Left hindlimb (tissue), 1 donor: ENCODE results near the gene CRACR2B.
A peak's percentile ranks its signal among the peaks of the same experiment; 100 is the strongest.

ENCODE experiments used
- DNase-seq: peaks from one replicate; pipeline ENCODE4 v3.0.0-alpha.2; 2018

CRACR2B gene

DNA sequence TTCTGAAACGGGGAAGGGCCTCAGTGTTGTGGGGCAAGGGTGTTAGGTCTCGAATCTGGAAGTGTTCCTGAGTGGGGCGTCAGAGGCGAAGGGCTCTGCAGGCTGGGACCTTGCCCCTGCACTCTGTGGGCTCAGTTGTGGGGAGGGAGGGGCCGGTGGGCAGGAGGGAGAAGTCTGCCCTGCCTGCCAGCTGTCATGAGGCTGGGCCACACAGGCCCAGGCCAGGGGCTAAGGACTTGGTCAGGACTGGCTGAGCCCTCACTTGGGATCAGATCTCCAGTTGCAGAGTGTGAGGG is at the start of gene CRACR2B:
CRACR2B (plus strand) TSS at position 23 of the 296 bp plus-strand sequence. CDS start 689 bp downstream, outside the sequence.
- DNase-seq: no peak

DNA sequence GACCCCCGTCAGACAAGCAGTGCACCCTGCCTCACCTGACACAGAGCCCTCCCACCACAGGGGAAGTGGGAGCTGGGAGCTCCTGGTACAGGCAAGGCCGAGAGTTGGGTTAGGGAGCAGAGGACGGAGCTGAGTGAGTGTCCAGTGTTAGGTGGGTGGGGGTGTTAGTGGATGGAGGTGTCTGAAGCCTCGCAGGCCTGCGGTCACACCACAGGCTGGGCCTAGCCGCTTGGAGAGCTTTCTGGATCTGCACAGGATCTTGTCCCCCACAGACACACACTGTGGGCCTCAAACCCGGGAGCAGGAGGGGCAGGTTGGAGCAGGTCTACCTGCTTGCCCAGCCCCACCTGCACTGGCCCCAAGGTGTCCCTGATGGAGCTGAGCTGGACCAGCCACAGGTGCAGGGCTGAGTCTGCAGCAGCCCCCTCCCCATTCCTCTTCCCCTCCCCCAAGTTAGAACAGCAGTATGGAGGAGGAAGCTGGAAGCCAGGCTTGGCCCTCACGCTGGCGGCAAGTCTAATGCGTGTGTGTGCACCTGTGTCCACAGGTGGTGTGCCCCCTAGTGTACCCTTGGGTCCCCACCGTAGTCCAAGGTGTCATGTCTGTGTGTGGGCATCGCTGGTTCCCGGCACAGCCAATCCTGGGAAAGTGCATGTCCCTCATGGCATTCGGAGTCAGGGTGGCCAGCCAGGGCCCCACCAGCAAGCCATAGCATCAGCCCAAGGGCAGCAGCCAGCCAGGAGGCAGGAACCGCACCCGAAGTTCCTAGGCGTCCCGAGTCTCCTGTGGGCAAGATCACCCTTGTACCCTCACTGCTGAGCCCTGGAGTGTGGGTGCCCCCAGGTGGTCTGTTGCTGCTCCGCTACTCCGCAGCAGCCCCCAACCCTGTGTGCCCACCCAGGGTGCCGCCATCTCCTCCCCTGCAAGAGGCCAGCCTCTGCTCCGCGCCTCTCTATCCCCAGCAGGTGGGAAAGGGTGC is 48.5 kb upstream of the CRACR2B start:
- peak; percentile 29 for DNase-seq

DNA sequence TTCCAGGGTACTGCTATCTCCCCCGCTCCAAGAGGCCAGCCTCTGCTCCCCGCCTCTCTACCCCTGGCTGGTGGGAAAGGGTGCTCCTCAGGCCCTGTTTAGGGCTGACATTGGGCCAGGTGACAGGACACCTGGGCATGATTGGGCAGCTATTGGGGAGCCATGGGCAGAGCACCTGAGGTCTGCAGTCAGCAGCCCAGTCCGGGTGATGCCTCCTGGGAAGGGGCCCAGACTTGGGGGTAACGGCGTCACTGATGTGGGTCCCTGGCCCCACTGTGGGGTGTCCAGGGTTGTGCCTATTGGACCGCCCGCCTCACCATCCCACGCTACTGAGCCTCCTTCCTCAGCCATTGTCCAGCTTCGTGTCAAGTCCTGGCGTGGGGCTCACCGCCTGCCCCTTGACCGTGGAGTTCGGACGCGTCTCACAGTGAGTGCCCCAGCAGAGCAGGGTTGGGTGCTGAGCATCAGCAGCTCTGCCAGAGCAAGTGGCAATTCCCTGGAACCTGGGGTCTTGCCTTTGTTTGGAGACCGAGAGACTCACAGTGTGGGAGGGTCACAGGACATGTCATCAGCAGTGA is 47.7 kb upstream of the CRACR2B start:
- no peak for DNase-seq

DNA sequence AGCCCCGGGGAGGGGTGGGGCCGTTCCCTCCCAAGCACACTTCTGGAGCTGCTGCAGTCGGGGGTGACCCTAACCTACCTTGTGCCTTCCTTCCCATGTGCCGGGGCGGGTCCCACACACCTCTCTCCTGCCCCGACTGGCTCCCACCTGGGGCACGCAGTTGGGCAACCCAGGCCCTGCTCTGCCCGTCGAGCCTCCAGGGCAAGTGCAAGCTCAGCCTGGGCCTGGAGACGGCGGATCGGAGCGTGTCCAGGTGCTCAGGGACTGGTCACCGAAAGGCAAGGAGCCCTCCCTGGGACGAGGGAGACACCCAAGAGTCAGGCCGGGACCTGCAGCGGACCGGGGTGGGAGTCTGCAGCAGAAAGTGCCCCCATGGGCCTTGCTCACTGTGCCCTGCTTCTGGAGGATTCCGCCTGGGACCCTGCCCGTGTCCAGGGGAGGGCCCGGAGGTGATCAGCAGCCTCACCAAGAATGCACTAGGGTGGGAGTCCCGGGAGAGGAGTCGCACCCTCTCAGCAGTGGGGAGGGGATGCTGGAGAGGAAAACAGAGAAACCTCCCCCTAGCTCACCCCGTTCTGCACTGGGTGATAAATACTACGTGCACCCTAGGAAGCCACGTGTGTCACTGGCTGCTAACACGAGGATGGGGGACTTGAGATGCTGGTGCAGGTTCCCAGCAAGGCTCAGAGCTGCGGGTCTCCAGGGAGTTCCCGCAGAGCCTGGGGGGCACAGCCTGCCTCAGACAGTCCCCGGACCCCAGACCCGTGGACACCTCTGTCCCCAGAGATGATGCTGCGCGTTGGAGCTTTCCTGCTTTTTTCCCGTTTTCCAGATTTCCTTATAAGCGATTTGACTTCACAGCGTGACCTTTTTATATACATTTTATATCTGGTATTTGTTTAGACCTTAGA is 45.2 kb upstream of the CRACR2B start:
- no peak for DNase-seq

DNA sequence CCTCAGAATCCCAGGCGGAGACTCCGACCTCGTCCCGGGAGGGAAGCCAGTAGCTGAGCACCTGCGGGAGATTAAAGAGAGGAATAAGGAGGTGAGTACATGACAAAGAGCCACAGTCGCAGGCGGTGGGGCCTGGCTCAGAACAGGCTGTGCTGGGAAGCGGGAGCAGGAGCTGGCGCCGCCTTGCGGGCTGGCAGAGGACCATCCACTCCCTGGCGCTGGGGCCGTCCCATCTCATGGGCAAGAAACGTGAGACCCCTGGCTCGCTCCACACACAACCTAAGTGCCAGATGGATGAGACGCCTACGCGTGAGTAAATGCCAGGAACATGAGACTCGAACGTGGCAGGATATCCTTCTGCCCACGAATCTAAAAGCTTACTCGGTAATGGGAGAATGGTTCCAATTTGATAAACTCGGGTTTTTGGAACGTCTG is 44.1 kb upstream of the CRACR2B start:
- DNase-seq: peak; percentile 90

DNA sequence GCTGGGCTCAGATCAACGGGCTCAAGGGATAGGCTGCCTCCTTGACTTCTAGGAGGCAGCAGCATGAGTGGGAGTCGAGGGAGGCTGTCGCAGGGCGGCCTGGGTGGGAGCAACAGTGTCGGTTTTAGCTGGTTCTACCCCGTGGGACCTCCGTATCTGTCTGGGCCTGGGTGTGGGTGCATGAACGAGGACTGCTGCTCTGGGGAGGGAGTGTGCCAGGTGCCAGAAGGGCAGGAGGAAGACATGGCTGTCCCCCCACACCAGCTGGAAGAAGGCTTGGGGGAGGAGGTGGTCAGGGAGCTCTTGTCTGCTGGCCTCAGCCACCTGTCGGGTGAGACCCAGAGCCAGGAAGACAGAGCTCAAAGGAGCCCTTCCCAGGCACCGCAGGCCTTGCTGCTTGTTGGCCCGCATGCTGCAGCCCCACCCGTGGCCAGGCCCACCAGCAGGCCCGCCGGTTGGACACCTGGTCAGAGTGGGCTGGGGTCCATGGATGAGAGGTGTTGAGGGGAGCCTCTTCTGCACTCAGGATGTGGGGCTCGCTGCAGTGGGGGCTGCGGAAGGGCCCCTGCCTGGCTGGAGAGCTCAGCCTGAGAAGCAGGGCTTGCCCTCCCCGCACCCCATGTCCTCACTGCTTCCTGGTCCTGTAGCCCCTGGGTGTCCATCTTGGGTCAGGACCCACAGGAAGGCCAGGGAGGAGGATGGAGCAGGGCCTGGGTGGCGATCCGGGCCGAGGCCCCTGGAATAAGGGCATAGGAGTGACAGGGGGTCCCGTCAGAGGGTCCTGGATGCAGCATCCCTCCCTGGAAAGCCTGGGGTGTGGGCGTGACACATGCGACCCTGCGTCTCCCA is 41.3 kb upstream of the CRACR2B start:
- no peak for DNase-seq

DNA sequence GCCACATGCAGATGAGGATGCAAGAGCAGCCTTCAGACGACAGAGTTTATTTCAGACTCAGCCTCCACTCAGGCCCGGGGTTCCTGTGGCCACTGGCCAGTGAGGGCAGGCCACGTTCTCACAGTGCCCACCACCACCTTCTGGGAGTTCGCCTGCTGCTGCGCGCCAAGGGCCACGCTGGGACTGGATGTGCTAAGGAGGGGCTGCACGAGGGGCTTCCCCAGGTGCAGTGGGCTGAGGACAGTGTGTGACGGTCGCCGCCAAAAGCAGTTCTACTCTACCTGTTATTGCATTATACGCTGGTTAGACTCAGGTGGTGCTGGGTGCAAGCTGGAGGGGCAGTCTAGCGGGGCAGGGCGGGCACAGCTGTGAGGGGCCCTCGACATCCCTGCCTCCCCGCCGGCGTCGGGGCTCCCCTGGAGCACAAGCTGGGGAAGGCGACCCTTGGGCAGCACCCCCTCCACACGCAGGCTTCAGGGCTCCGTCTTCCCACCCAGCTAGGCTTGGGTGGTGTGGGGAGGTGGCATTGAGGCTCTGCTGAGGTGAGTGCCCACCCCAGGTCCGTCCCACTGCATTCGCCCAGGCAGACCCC is 40.5 kb upstream of the CRACR2B start:
- no peak for DNase-seq

DNA sequence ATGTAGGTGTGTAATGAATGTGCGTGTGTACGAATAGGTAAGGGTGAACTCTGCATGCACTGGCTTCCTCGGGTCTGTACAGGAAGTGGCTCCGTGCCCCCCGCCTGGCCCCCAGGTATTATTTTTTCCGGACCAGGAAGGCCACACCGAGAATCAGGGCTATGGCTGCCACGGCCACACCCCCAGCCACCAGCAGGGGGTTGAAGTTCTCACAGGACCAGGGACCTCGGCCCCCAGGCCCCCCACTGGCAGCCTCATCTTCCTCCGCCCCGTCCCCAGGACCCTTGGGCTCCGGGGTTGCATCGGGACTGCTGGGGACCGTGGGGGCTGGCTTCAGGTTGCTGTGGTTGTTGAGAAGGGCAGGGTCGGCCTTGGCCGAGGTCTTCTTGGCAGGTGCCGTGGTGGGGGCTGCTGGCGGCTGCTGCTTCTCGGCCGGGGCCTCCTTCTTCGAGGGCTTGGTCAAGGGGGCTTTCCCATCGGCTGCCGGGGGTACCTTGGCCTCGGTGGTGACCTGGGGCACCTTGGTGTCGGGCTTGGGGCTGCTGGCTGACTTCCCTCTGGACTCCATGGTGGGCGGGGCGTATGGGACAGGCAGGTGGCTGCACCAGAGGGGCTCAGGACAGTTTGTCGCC is 39.6 kb upstream of the CRACR2B start:
- DNase-seq: no peak

DNA sequence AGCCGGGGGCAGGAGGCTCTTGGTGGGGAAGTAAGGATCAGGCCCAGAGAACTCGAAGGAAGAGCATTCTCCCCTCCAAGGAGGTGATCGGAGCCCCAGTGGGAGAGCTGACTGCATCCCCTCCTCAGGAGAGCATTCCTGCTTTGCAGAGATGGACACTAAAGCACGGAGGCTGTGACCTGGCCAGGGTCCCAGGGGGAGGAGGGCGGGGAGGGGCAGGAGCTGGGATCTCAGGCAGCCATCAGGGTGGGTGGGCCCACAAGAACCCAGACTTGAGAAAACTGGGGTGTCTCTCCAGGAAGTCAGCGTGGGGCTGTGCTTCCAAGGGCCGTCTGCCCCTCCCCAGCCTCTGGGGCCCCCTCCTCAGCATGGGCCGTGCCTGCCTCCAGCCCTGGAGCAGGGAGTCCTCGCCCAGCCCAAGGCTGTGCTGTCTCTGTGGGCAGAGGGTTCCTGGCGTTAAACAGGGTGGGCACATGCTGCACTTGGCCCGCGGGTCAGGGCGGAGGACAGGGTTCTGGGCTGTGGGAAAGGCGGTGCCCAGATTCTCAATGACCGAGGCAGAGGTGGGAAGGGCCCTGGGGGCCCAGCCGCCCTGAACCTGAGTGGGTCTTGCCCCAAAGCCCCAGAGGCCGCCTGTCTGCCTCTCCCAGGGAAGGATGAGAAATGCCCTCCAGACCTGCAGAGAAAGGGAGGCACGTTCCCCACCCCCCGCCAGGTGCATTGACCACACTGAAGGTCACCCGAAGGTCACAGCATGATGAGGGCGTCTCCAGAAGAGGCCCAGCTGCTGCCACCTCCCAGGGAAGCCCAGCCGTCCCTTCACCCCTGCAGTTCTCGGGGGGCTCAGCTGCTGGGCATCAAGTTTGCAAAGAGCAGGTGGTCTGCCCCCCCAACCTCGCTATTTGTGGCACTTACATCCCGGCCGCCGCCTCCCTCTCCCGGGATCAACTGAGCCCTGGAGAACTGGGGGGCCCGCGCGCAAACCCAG is 38.5 kb upstream of the CRACR2B start:
- DNase-seq: no peak

DNA sequence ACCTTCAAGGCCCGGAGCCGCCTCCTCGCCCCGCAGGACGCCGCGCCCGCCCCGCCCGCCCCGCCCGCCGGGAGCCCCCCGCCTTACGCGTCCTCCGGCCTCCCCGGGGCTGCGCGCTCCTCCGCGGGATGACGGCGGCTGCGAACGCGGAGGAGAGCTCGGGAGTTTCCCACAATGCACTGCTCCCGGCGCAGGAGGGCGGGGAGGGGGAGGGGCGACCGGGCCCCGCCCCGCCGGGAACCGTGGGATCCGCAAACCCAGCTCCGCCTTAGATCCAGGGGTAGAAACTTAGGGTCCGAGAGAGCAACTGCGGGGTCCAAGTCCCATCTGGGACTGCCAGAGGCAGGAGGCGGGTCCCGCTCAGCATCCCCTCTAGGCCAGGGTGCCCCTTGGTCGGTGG is 37.8 kb upstream of the CRACR2B start, which contains the start of gene CEND1:
CEND1 (minus strand) TSS at position 148 of the 400 bp plus-strand sequence. CDS start 1,514 bp downstream, outside the sequence.
- DNase-seq: no peak

DNA sequence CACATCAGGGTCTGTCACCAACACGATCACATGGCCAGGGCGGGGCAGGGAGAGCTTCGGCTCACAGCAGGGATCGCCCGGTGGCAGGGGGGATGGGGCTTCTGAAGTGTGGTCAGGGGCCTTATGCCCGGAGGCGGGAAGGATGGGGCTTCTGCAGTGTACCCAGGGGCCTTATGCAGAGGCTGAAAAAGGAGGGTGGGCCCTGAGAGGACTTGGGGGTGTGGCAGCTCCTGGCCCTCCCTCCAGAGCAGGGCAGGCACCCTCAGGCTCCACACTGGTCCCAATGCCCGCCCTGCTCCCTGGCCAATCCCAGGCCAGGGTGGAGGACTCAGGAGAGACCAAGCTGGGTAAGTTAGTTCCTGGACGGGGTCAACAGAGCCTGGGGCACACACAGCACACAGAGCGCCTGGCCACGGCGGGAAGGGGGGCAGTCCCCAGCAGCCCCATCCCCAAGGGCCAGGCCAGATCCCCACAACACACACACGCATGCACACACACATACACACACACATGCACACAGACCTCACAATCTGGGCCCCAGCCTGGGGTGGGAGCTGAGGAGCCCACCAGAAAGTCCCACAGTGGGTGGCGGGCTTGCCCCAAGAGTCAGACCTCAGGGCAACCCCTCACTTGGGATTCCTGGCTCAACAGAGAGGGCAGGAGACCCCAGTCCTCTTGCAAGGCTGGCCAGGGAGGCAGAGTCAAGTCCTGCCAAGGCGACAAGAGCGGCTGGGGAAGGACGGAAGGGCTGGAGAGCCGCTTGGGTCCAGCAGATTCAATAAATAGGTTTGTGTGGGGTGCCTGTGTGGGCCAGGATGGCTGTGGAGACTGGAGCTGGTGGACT is 36.8 kb upstream of the CRACR2B start:
- DNase-seq: no peak

DNA sequence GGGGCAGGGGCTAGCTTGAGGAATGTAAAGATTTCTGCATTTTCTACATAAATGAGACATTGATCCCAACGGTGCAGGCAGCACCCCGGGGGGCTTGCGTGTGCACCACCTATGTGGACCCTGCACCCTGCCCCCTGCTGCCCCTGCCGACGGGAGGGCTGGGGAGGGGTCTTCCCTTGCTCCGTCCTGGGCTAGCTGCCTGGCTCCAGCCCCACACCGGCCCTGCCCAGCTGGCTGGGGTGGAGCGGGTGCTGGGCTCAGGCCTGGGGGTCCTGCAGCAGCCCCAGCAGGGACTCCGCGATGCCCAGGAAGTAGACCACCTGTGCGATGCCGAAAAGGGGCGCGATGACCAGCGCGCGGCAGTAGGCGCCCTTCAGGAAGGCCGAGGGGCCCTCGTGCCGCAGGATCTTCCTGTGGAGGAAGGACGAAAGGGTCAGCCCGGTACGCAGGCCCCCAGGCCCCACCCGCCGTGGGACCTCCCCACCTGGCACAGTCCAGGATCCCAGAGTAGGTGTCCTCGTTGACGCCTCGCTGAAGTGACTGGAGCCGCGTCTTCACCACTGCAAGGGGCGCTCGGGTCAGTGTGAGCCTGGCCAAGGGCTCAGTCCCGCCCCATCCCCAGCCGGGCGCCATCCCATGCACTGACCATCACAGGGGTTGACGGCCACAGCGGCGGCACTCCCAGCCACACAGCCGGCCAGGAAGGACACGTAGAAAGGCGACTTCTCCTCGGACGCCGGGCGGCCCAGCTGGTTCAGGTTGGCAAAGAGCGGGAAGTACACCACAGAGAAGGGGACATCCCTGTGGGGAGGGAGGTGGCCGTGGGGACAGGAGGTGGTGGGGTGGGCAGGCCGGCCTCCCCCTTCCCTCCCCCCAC is 35.8 kb upstream of the CRACR2B start:
- DNase-seq: no peak

DNA sequence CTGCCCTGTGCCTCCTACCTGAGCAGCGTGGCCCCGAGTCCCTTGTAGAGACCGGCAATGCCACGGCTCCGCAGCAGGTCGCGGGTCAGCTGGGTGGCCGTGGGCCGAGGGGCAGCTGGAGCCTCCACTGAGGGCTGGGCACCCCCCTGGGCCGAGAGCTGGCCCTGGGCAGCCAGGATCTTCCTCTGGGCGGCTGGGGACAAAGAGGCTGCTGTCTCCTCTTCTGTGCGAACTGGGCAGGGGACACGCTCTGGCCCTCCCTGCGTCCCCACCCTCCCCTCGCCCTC is 35.2 kb upstream of the CRACR2B start:
- no peak for DNase-seq

DNA sequence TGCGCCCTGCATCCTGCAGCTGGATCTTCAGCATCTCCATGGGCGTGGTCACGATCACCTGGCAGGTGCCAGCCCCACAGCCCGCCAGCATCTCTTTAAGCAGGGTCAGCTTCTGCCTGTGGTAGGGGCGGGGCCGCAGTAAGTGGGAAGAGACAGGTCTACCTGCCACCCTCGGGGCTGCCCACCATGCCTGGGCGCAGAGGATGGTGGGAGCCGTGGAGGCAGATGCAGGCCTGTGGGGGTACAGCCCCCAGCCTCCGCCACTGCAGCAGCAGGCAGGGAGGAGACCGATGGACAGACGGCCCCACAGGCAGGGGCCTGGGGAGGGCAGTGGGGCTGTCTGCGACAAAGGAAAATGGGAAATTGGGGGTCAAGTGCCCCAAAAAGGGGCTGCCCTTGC is 34.8 kb upstream of the CRACR2B start:
- no peak for DNase-seq

DNA sequence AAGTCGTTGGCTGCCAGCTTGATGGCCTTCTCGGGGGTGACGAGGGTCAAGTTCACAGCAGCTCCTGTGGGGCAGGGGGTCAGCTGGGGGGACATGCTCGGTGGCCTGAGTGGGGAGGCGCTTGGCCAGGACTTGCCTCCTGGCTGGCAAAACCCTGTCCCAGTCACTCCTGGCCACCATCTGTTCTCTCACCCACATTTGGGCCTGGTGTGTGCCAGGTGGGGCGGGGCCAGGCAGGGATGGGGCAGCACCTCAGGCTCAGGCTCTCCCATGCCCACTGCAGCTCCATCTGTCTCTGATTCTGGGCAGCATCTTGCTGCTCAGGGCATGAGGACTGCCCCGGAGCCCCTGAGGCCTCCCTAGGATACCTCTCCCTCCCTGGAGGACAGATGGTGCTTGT is 34.2 kb upstream of the CRACR2B start:
- DNase-seq: no peak

DNA sequence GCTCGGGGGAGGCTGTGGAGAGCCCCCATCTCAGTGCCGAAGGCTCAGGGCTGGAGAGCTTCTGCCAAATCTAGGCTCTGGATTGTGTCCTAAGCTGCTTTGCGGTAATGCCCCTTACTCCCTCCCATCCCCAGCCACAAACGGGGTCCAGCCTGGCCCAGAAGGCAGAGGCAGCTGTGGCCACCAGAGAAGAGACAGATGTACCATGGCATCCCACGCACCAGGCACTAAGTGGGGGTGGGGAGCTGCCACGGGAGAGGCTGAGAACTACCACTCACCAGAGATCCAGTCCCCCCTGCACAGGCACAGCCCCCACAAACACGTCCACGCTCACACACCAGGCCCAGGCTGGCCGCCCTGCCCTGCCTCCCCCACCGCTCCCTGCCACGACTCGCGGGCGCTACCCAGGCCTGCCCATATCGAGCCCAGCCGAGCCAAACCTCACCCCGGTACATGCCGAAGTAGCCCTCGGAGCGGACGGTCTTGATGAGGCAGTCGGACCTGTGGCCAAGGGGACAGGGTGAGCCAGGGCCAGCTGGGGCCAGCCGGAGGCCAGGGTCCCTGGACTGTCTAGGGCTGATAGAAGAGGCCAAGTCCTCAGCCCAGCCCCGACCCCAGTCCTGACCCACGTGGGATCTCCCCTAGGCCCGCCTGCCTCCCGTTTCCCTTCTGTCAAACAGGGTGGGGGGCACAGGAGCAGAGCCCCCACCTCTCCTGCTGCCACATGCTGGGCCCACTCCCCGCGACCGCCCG is 33.5 kb upstream of the CRACR2B start:
- no peak for DNase-seq
